ENCODE data around the gene MOCS1.

Gene MOCS1

GRCh38 chr6:39953076-39953618 lies 18.9 kb upstream of the MOCS1 start:
- Histone ChIP-seq H3K36me3 (no peaks in the 10 kb centered on the region), H3K4me3 (ENCODE audit: low read depth in 1 of 2, low read length in 1 of 2) (no peak overlapping the region), H3K4me1 (ENCODE audit: control insufficient read depth in 1 of 2, insufficient read depth in 1 of 2, low read depth in 1 of 2, low read length in 1 of 2) (no peaks in the 10 kb centered on the region), H3K27ac (no peak overlapping the region), H3K9me3 (no peaks in the 10 kb centered on the region), H3K27me3 (peaks cover 4% of the 10 kb centered on the region)
- TF ChIP-seq CTCF (IDR thresholded peaks at IDR 0.05), result no peak

DNA sequence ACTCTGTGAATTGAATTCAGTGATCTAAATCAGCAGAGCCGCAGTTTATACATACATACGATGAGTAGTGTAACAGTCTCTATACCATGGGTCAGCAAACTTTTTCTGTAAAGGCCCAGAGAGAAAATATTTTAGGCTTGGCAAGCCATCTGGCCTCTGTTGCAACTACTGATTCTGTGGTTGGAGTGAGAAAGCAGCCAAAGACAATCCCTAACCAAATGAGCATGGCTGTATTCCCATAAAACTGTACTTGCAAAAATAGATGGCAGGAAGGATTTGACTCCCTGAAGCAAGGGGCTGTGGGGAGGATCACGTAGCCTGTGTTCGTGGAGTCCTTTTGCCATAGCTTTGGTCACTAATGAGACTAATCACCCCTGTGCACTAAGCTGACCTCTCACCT lies 17.9 kb upstream of the MOCS1 start:
- Histone ChIP-seq H3K27ac (no peak overlapping the region), H3K36me3 (no peaks in the 10 kb centered on the region), H3K4me3 (ENCODE audit: low read depth in 1 of 2, low read length in 1 of 2) (no peak overlapping the region), H3K27me3 (peaks cover 4% of the 10 kb centered on the region), H3K9me3 (no peaks in the 10 kb centered on the region), H3K4me1 (ENCODE audit: control insufficient read depth in 1 of 2, insufficient read depth in 1 of 2, low read depth in 1 of 2, low read length in 1 of 2) (no peaks in the 10 kb centered on the region)
- no peak for TF ChIP-seq CTCF (IDR thresholded peaks at IDR 0.05)

DNA sequence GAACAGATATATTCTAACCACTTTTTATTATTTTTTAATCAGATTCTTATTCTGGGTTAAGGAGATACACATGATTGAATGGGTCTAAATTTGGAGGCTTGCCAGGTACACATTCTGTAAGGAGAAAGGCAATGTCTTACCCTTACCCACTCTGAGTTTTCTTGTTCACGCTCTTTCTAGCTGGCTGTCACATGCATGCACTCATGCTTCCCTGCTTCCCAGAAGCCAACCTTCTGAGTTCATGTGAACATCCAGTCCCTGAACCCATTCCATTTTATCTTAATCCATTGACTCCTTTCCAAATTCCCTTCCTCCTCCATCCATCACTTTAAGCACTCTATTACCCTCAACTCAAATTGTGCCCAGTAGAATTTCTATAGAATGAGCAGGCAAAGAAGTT lies 17.5 kb upstream of the MOCS1 start:
- H3K4me3 ChIP-seq (ENCODE audit: low read depth in 1 of 2, low read length in 1 of 2), result no peak overlapping the region
- no peaks in the 10 kb centered on the region for H3K36me3 ChIP-seq
- no peak for TF ChIP-seq CTCF (IDR thresholded peaks at IDR 0.05)
- H3K27ac ChIP-seq, result no peak overlapping the region
- H3K9me3 ChIP-seq, result no peaks in the 10 kb centered on the region
- H3K27me3 ChIP-seq, result peaks cover 4% of the 10 kb centered on the region
- H3K4me1 ChIP-seq (ENCODE audit: control insufficient read depth in 1 of 2, insufficient read depth in 1 of 2, low read depth in 1 of 2, low read length in 1 of 2), result no peaks in the 10 kb centered on the region

- no peak overlapping the region for H3K27ac ChIP-seq
- no peaks in the 10 kb centered on the region for H3K4me1 ChIP-seq (ENCODE audit: control insufficient read depth in 1 of 2, insufficient read depth in 1 of 2, low read depth in 1 of 2, low read length in 1 of 2)
- no peak for TF ChIP-seq CTCF (IDR thresholded peaks at IDR 0.05)
- H3K4me3 ChIP-seq (ENCODE audit: low read depth in 1 of 2, low read length in 1 of 2), result no peak overlapping the region
- H3K9me3 ChIP-seq, result no peaks in the 10 kb centered on the region
- no peaks in the 10 kb centered on the region for H3K36me3 ChIP-seq
- peaks cover 4% of the 10 kb centered on the region for H3K27me3 ChIP-seq
Measured at GRCh38 chr6:39951191-39951590, 16.9 kb upstream of the MOCS1 start.

DNA sequence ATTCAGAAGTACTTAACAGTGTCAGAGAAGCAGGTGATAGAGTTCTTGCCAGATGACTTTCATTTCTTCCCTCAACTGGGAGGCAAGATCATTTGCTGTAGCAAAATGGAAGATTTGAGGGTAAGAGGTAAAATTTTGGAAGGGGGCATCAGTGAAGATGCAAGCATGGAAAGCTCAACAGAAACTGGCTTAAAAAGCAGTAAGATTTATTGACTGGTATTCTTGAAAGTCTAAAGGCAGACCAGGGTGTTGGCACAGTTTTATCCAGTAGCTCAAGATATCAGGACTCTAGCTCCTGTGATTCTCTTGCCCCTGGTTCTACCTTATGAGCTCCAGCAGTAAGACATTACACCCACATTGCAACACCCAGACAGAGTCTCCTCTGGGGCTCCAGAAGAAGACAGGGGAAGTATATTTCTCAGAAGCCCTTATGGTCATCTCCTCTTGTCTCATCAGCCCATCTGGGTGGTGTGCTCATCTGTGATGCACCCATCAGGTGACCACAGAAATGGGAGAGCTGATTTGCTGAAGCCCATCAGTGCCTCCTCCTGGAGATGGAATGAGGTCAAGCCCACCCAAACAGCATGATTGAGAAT lies 16.0 kb upstream of the MOCS1 start:
- no peaks in the 10 kb centered on the region for H3K4me1 ChIP-seq (ENCODE audit: control insufficient read depth in 1 of 2, insufficient read depth in 1 of 2, low read depth in 1 of 2, low read length in 1 of 2)
- H3K36me3 ChIP-seq, result no peaks in the 10 kb centered on the region
- H3K27me3 ChIP-seq, result peaks cover 4% of the 10 kb centered on the region
- H3K27ac ChIP-seq, result no peak overlapping the region
- H3K9me3 ChIP-seq, result no peaks in the 10 kb centered on the region
- no peak for TF ChIP-seq CTCF (IDR thresholded peaks at IDR 0.05)
- H3K4me3 ChIP-seq (ENCODE audit: low read depth in 1 of 2, low read length in 1 of 2), result no peak overlapping the region

Data from neutrophil (primary cell).